ENCODE results near the gene CD3E. TPM values are rescaled to one million over a fixed set of nuclear protein-coding genes. Genes with fewer than 3 reads are reported as not detected.

The CD3E gene
- total RNA-seq, 1 donor from 2014 or later: 14.5 TPM

GRCh38 chr11:118310781-118311485, 6.4 kb downstream of the CD3E start:
- DNase-seq: no peak

DNA sequence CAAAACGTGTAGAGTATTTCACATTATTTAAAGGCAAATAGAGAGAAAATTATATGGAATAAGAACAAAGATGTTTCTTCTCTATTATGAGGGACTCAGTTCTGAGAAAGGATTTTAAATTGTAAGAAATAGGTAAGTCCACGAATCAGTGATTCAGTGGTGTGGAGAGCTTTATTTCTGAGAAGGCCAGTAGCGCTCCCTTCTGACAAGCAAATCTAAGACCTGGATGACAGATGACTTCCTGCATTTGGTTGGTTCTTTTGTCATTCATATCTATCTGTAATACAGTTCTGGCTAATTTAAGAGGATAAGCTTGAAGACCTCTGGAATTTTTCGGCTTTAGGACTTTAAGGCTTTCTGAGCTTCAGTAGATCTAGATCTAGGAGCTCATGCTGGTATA, 7.0 kb downstream of the CD3E start:
- no peak overlapping the region for H3K27ac ChIP-seq
- peaks cover 19% of the 10 kb centered on the region for H3K4me1 ChIP-seq
- ATAC-seq (no peak), DNase-seq (no peak)
- peaks cover 4% of the 10 kb centered on the region for H3K27me3 ChIP-seq
- no peak for TF ChIP-seq CTCF (IDR thresholded peaks at IDR 0.05)
- no peaks in the 10 kb centered on the region for H3K36me3 ChIP-seq
- H3K9me3 ChIP-seq: no peaks in the 10 kb centered on the region
- intact Hi-C loops (cut with DNase I): no loop called here
- no peak overlapping the region for H3K4me3 ChIP-seq

More at GRCh38 chr11:118310781-118311485, 6.4 kb downstream of the CD3E start:
- intact Hi-C loops (cut with DNase I): no loop called here
- peaks cover 4% of the 10 kb centered on the region for H3K27me3 ChIP-seq
- ATAC-seq: no peak
- H3K4me3 ChIP-seq: no peak overlapping the region
- no peaks in the 10 kb centered on the region for H3K36me3 ChIP-seq
- no peak overlapping the region for H3K27ac ChIP-seq
- H3K9me3 ChIP-seq: no peaks in the 10 kb centered on the region
- no peak for TF ChIP-seq CTCF (IDR thresholded peaks at IDR 0.05)
- peaks cover 13% of the 10 kb centered on the region for H3K4me1 ChIP-seq

GRCh38 chr11:118312328-118312727, 7.8 kb downstream of the CD3E start:
- ATAC-seq (no peak), DNase-seq (no peak)
- H3K27me3 ChIP-seq: peaks cover 4% of the 10 kb centered on the region
- H3K4me3 ChIP-seq: no peak overlapping the region
- intact Hi-C loops (cut with DNase I): no loop called here
- H3K4me1 ChIP-seq: peaks cover 24% of the 10 kb centered on the region
- no peak overlapping the region for H3K27ac ChIP-seq
- no peaks in the 10 kb centered on the region for H3K9me3 ChIP-seq
- TF ChIP-seq CTCF (IDR thresholded peaks at IDR 0.05): no peak
- no peaks in the 10 kb centered on the region for H3K36me3 ChIP-seq

- Histone ChIP-seq H3K9me3 (no peaks in the 10 kb centered on the region), H3K36me3 (no peaks in the 10 kb centered on the region), H3K27ac (no peak overlapping the region), H3K4me1 (peaks cover 24% of the 10 kb centered on the region), H3K4me3 (no peak overlapping the region), H3K27me3 (peaks cover 4% of the 10 kb centered on the region)
- no peak for DNase-seq
- intact Hi-C loops (cut with DNase I): no loop called here
- TF ChIP-seq CTCF (IDR thresholded peaks at IDR 0.05): no peak
- ATAC-seq: no peak
Measured at GRCh38 chr11:118313242-118313641, 8.7 kb downstream of the CD3E start.

GRCh38 chr11:118314988-118315411, 10.5 kb downstream of the CD3E start:
- Histone ChIP-seq H3K4me1 (peaks cover 34% of the 10 kb centered on the region), H3K27ac (peak overlapping the region; percentile 24), H3K36me3 (no peaks in the 10 kb centered on the region), H3K27me3 (peaks cover 4% of the 10 kb centered on the region), H3K4me3 (no peak overlapping the region), H3K9me3 (no peaks in the 10 kb centered on the region)
- DNase-seq (no peak), ATAC-seq (peak; percentile 27)
- intact Hi-C loops (cut with DNase I): no loop called here
- no peak for TF ChIP-seq CTCF (IDR thresholded peaks at IDR 0.05)

Measured in upper lobe of right lung (tissue), 1 donor.